GM21360 (cell line): ENCODE measurements around the gene SLC39A9.

Experiments used
- ATAC-seq: cut with Tn5 transposase; IDR thresholded peaks from one replicate; pipeline ENCODE4 v1.9.1; 2021; ENCODE audit warnings: mild to moderate bottlenecking, moderate library complexity; ENCODE audit not compliant: unreplicated experiment

The SLC39A9 gene

GRCh38 chr14:69423279-69423678 lies 24.8 kb downstream of the SLC39A9 start:
- no peak for ATAC-seq

DNA sequence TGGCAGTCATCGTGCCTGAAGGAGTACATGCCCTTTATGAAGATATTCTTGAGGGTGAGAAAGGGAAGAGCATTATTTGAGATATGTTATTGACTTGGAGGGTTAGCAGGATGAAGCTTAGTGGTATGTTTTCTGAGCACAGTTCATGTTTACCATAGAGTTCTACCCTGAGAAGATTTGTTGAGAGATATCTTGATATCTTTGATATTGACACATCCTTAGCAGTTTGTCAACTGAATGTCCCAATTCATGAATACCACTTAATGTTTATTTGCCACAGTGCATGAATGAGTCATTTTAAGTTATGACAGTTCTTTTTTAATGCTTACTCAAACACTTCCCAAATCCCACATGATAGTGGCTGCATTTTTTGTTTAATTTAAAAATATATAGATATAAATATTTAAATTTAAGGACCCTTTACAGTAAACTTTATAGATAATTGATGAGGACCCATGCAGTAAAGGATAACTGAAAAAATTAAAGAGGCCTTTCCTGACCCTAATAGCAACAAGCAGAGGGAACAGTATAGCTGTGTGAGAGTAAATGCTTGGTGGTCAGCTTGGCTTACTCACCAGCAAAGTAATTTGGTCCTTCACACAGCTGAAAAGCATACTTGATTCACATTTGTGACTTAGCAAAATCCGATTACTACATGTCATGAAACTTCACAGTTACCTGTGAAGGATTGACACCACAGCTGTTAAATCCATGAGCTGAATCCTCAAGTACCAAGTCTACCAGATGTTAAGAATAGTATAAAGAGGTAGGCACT lies 25.8 kb downstream of the SLC39A9 start:
- no peak for ATAC-seq

DNA sequence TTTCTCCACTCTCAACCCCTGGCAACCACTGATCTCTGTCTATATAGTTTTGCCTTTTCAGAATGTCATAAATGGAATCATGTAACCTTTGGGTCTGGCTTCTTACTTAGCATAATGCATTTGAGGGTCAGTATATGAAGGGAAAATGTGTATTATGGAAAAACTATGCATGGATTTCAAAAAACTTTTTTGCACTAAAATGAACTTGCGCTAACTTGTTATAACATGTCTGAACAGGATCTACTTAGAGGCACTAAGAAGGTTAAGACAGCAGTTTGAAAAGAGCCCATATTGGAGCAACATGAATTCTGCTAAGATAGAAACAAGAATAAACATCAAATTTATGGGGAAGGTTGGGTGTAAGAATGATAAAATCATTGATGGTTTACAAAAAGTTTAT lies 29.1 kb downstream of the SLC39A9 start:
- ATAC-seq: no peak

DNA sequence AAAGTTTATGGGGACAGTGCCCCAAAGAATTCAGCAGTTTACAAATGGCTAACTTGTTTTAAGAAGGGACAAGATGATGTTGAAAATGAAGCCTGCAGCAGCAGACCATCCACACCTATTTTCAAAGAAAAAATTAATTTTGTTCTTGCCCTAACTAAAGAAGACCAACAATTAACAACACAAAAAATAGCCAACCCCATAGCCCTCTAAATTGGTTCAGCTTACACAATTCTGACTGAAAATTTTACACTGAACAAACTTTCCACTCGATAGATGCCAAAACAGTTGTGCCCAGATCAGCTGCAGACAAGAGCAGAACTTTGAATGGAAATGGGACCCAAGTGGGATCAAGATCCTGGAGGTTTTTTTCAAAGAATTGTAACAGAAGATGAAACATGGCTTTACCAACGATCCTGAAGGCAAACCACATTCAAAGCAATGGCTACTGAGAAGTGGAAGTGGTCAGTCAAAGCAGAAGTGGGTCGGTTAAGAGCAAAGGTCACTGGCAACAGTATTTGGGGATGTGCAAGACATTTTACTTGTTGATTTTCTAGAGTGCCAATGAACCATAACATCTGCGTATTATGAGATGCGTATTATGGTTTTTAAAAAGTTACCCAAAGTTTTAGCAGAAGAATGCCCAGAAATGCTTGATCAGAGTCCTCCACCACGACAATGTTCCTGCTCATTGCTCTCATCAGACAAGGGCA lies 30.0 kb downstream of the SLC39A9 start:
- no peak for ATAC-seq

DNA sequence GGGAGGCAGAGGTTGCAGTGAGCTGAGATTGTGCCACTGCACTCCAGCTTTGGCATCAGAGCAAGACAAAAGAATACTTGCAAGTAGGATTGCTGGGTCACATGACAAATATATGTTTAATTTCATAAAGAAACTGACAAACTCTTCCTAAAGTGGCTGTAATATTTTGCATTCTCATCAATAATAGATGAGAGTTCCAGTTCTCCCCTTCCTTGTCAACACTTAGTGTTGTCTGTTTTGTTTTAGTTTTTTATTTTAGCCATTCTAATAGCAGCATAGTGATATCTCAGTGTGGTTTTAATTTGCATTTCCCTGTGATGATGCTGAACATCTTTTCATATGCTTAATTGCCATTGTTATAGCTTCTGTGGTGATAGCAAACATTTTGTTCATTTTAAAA lies 31.2 kb downstream of the SLC39A9 start:
- no peak for ATAC-seq

DNA sequence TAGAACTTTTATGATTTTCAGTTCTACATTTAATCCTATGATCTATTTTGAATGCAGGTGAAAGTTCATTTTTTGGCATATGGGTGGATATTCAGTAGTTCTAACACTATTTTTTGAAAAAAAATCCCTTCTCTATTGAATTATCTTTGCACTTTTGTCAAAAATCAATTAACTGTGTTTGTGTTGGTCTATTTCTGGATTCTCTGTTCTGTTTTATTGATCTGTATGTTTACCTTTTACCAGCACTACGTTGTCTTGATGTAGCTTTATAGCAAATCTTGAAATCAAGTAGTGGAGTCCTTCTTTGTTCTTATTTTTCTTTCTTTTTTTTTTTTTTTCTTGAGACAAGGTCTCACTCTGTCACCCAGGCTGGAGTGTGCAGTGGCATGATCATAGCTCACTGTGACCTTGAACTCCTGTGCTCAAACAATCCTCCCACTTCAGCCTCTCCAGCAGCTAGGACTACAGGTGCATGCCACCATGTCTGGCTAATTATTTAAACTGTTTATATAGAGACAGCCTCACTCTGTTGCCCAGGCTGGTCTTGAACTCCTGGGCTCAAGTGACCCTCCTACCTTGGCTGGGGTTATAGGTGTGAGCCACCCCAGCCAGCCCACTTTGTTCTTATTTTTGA lies 31.9 kb downstream of the SLC39A9 start:
- ATAC-seq: no peak

DNA sequence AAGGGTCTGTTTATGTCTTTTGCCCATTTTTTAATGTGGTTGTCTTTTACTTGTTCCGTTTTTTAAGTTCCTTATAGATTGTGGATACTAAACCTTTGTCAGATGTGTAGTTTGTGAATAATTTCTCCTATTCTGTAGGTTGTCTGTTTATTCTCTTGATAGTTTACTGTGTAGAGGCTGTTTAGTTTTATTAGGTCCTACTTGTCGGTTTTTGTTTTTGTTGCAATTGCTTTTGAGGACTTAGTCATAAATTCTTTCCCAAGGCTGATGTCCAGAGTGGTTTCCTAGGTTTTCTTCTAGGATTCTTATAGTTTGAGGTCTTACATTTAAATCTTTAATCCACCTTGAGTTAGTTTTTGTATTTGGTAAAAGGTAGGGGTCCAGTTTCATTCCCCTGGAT lies 33.9 kb downstream of the SLC39A9 start:
- no peak for ATAC-seq

- no peak for ATAC-seq
Observed at GRCh38 chr14:69439521-69440270, 41.2 kb downstream of the SLC39A9 start.

- peak; percentile 43 for ATAC-seq
Observed at GRCh38 chr14:69441948-69442347, 43.5 kb downstream of the SLC39A9 start.

- no peak for ATAC-seq
Observed at GRCh38 chr14:69443296-69443805, 44.9 kb downstream of the SLC39A9 start.

DNA sequence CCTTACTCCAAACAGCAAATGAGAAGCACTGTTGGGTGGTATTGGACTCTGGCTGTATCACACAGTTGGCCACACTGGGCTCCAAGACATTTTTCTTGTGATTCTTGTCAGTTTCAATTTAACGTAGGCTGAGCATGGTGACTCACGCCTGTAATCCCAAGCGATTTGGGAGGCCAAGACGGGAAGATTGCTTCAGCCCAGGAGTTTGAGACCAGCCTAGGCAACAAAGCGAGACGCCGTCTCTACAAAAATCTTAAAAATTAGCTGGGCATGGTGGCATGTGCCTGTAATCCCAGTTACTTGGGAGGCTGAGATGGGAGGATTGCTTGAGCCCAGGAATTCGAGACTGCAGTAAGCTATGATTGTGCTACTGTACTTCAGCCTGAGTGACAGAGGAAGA lies 50.7 kb downstream of the SLC39A9 start:
- ATAC-seq: no peak

GRCh38 chr14:69451941-69452340 lies 53.4 kb downstream of the SLC39A9 start:
- ATAC-seq: no peak

DNA sequence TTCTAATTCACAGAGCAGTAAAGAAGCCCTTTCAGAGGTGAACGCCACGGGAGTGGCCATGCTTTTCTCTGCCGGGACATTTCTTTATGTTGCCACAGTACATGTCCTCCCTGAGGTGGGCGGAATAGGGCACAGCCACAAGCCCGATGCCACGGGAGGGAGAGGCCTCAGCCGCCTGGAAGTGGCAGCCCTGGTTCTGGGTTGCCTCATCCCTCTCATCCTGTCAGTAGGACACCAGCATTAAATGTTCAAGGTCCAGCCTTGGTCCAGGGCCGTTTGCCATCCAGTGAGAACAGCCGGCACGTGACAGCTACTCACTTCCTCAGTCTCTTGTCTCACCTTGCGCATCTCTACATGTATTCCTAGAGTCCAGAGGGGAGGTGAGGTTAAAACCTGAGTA lies 59.9 kb downstream of the SLC39A9 start:
- no peak for ATAC-seq

DNA sequence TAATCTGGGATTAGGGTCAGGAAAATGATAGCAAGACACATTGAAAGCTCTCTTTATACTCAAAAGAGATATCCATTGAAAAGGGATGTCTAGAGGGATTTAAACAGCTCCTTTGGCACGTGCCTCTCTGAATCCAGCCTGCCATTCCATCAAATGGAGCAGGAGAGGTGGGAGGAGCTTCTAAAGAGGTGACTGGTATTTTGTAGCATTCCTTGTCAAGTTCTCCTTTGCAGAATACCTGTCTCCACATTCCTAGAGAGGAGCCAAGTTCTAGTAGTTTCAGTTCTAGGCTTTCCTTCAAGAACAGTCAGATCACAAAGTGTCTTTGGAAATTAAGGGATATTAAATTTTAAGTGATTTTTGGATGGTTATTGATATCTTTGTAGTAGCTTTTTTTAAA lies 60.6 kb downstream of the SLC39A9 start:
- ATAC-seq: no peak

DNA sequence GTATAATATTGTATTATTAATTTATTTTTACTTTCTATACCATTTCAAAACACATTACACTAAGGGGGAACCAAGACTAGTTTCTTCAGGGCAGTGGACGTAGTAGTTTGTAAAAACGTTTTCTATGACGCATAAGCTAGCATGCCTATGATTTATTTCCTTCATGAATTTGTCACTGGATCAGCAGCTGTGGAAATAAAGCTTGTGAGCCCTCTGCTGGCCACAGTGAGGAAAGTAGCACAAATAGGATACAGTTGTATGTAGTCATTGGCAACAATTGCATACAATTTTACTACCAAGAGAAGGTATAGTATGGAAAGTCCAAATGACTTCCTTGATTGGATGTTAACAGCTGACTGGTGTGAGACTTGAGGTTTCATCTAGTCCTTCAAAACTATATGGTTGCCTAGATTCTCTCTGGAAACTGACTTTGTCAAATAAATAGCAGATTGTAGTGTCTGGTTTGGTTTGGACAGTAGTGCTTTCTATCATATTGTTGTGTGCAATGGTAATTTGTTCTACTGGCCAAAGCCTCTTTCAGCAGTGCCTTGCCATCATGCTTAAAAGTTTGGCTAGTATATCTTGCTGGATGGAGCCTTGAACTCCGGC lies 61.7 kb downstream of the SLC39A9 start:
- ATAC-seq: no peak

GRCh38 chr14:69464379-69464778 lies 65.9 kb downstream of the SLC39A9 start:
- no peak for ATAC-seq

DNA sequence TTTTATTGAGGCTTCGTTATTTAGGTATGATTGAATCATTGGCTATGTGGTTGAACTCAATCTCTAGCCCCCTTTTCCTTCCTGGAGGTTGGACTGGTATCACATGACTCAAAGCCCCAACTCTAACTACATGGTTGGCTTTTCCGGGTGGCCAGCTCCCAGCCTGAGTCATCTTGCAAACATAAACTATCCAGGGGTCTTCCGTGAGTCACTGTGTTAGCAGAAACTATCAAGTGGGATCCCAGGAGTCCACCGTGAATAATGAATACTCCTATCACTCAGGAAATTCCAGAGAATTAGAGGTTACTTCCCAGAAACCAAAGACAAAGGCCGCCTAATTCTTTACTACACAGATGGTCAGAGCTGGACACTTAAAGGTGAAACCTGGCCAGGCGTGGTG lies 66.3 kb downstream of the SLC39A9 start:
- ATAC-seq: no peak

GRCh38 chr14:69468949-69469348 lies 70.5 kb downstream of the SLC39A9 start:
- no peak for ATAC-seq

DNA sequence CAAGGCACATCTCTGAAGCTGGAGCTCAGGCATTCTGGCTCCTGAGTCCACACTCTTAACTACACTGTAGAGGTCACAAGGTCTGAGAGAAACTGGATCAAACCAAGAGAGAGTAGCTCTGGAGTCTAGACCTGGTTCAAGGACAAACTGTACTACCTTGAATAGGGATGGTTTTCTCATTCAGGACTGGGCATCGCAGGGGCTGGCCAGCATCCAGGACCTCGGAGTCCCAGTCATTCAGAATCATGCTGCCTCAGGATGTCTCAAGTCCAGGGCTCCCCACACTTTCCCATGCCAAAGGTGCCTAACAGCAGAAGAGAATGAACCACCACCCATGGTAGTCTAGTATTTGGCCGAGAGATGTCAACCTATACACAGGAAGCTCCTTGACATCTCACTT lies 72.9 kb downstream of the SLC39A9 start:
- no peak for ATAC-seq

- ATAC-seq: no peak
Observed at GRCh38 chr14:69471916-69472315, 73.4 kb downstream of the SLC39A9 start.

GRCh38 chr14:69473260-69473659 lies 74.8 kb downstream of the SLC39A9 start:
- ATAC-seq: no peak
